Caco-2 (cell line): Measurements from ENCODE around the gene LMBR1L. TPM values are rescaled to one million over a fixed set of nuclear protein-coding genes. Genes with fewer than 3 reads are reported as not detected.
"Not testable (repeated sequence)": the region's sequence is repeated elsewhere in the genome, so short reads cannot be mapped to it uniquely, and the experiment has no call there.

Source experiments
- BruUV-seq: library from RNA; stranded (reverse); fragments of 400-500 nt; replicated peaks from 2 replicates; lab custom pipeline; 2021; lab: Mats Ljungman, UMichigan
- CTCF ChIA-PET: fragments of 300-600 bp; sonication (Branson Sonifier 250); formaldehyde crosslinking; loops from one replicate; lab custom pipeline; 2022; ENCODE audit warnings: antibody characterized with exemption; lab: Charles Lee
- POLR2A ChIA-PET: fragments of 300-600 bp; sonication (Branson Sonifier 250); formaldehyde crosslinking; loops from one replicate; lab custom pipeline; 2022; ENCODE audit warnings: antibody characterized with exemption; lab: Charles Lee
- DNase-seq, 2 experiments: peaks; one replicate each; pipeline versions ENCODE4 v3.0.0 to v3.0.0-alpha.2; 2020 to 2022
- H3K27me3 ChIP-seq: replicated peaks from 2 replicates; pipeline ENCODE4 v1.6.0; 2011; ENCODE audit warnings: low read length; ENCODE audit not compliant: control insufficient read depth, insufficient read depth
- H3K36me3 ChIP-seq: 2 replicates; pipeline ENCODE4 v1.5.1; 2011; ENCODE audit warnings: low read length; ENCODE audit not compliant: control insufficient read depth, insufficient read depth
- H3K4me1 ChIP-seq: fragments of 250-450 bp; sonication (Bioruptor Pico); 2 replicates; pipeline ENCODE4 v1.5.1; 2020; ENCODE audit warnings: mild to moderate bottlenecking
- H3K4me3 ChIP-seq: 2 replicates; pipeline ENCODE4 v1.5.1; 2011; ENCODE audit warnings: low read depth, mild to moderate bottlenecking, control low read depth, low read length
- H3K9me3 ChIP-seq: fragments of 250-450 bp; sonication (Bioruptor Pico); 2 replicates; pipeline ENCODE4 v1.5.1; 2020; ENCODE audit warnings: mild to moderate bottlenecking, moderate library complexity
- H3K27ac Mint-ChIP-seq: one replicate; pipeline ENCODE4 v1.8.0; 2022; ENCODE audit warnings: mixed read lengths; ENCODE audit not compliant: unreplicated experiment
- H3K27me3 Mint-ChIP-seq: one replicate; pipeline ENCODE4 v1.8.0; 2022; ENCODE audit warnings: mixed read lengths; ENCODE audit not compliant: insufficient read depth, unreplicated experiment
- H3K36me3 Mint-ChIP-seq: one replicate; pipeline ENCODE4 v1.8.0; 2022; ENCODE audit warnings: mild to moderate bottlenecking, mixed read lengths; ENCODE audit not compliant: insufficient read depth, unreplicated experiment
- H3K4me1 Mint-ChIP-seq: one replicate; pipeline ENCODE4 v1.8.0; 2022; ENCODE audit warnings: low read depth, mixed read lengths; ENCODE audit not compliant: unreplicated experiment
- H3K4me3 Mint-ChIP-seq: one replicate; pipeline ENCODE4 v1.8.0; 2022; ENCODE audit warnings: mild to moderate bottlenecking, moderate library complexity, mixed read lengths; ENCODE audit not compliant: unreplicated experiment
- H3K9me3 Mint-ChIP-seq: one replicate; pipeline ENCODE4 v1.8.0; 2022; ENCODE audit warnings: mixed read lengths; ENCODE audit not compliant: unreplicated experiment
- CTCF ChIP-seq, 2 experiments: fragments of 200-600 bp in 1 of 2; IDR thresholded peaks; 1 replicate in 1 of 2; 2 replicates in 1 of 2; pipeline versions ENCODE4 v1.5.1 to v1.8.0; 2011 to 2022; ENCODE audit warnings: antibody characterized with exemption in 1 of 2, control low read depth in 1 of 2, inconsistent platforms in 1 of 2, low read depth in 1 of 2, low read length in 1 of 2, mild to moderate bottlenecking in 1 of 2, moderate library complexity in 1 of 2; ENCODE audit not compliant: insufficient read depth in 1 of 2, severe bottlenecking in 1 of 2, unreplicated experiment in 1 of 2
- intact Hi-C: fragments of 100-400 bp; cut with micrococcal nuclease; formaldehyde crosslinking; loops from one replicate; pipeline ENCODE4 v1.10.0; 2022; ENCODE audit not compliant: unreplicated experiment
- total RNA-seq: library from RNA; stranded (reverse); gene quantifications from 2 replicates; pipeline ENCODE4 v1.2.3, GENCODE V29; 2022

Gene LMBR1L
- total RNA-seq, 1 experiment from 2014 or later = 43.1 TPM

DNA sequence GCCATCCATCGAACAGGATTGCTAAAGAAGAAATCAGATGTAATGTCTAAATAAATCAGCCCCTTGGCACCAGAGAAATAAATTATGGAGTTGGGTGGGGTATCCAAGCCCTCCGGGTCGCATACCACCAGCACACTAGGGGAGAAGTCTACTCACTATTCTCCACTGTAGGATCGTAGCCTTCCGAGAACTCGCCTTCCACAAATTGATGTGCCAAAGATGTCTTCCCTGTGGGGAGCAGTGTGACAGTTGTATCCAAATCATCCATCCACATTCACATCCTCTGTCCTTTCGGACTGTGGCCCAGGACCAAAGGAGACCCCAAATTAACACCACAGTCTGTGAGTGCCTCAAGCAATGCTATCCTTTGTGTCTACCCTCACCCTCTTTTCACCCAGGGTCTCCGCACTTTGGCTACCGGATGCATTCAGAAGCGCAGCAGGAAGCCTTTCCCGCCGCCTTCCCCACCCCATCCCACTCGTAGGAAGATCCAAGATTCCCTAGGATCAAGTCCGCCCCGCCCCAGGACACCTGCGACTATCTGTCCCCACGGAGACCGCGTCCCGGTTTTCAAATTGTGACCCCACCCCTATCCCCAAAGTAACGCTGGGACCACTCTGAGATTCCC, 41.7 kb downstream of the LMBR1L start:
- Mint-ChIP-seq H3K9me3 (no peaks in the 10 kb centered on the region), H3K4me3 (peak overlapping the region; percentile 88), H3K36me3 (peaks cover 6% of the 10 kb centered on the region), H3K27me3 (no peaks in the 10 kb centered on the region), H3K27ac (peak overlapping the region; percentile 65), H3K4me1 (peaks cover 7% of the 10 kb centered on the region)
- Histone ChIP-seq H3K4me3 (peak overlapping the region; percentile 78), H3K27me3 (no peaks in the 10 kb centered on the region), H3K9me3 (no peaks in the 10 kb centered on the region), H3K4me1 (peaks cover 7% of the 10 kb centered on the region; the same call in 1 of the 2 replicates), H3K36me3 (no peaks in the 10 kb centered on the region)
- intact Hi-C loops = loop anchor here (1.0 kb wide), 1 partner anchor 61 kb away; no protein-coding TSS in a partner anchor
- ChIA-PET POLR2A (interaction anchor here (0.5 to 1.4 kb wide), 8 partner anchors 17 to 770 kb away, joined by 3 to 20 read pairs (median 6); partner anchors contain the start of genes ARF3, DDX23 and TUBA1B), CTCF (interaction anchor here (1.2 to 1.9 kb wide), 6 partner anchors 9 to 228 kb away, joined by 5 to 33 read pairs (median 8); partner anchors contain the start of gene PRKAG1)
- TF ChIP-seq CTCF (IDR thresholded peaks at IDR 0.05; ENCODE audit: insufficient read depth in 1 of 2, low read depth in 1 of 2, low read length in 1 of 2, severe bottlenecking in 1 of 2, unreplicated experiment in 1 of 2) = no peak
- TSS peak; percentile 50 for BruUV-seq
- DNase-seq = peak in 1 of 2 experiments; percentile 37

DNA sequence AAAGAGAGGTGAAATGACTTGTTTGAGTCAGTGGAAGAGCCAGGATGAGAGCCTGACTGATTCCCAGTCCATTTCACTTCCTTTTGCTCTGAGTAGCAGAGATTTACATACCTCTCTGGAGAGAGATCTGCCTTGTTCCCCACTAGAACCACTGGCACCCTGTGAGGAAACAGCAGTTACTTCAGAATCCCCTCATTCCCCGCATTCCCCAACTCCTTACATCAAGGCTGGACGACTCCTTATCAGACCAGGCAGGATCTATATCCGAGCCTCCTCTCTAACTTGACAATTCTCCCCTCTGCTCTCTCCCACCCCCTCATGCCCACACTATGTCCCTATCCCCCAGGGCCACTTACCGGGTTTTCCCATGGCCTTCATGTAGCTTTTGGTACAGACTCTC, 44.5 kb downstream of the LMBR1L start:
- intact Hi-C loops = no loop called here
- Histone ChIP-seq H3K4me1 (peaks cover 7% of the 10 kb centered on the region; the same call in 1 of the 2 replicates), H3K9me3 (no peaks in the 10 kb centered on the region), H3K4me3 (no peak overlapping the region), H3K36me3 (no peaks in the 10 kb centered on the region), H3K27me3 (no peaks in the 10 kb centered on the region)
- TF ChIP-seq CTCF (IDR thresholded peaks at IDR 0.05; ENCODE audit: insufficient read depth in 1 of 2, low read depth in 1 of 2, low read length in 1 of 2, severe bottlenecking in 1 of 2, unreplicated experiment in 1 of 2) = no peak
- Mint-ChIP-seq H3K36me3 (peaks cover 6% of the 10 kb centered on the region), H3K4me1 (peaks cover 7% of the 10 kb centered on the region), H3K27ac (no peak overlapping the region), H3K4me3 (no peak overlapping the region), H3K27me3 (no peaks in the 10 kb centered on the region), H3K9me3 (no peaks in the 10 kb centered on the region)
- ChIA-PET CTCF (interaction anchor here (1.6 to 3.6 kb wide), 2 partner anchors 22 to 64 kb away, joined by 6 to 36 read pairs; no protein-coding TSS in a partner anchor), POLR2A (no interaction called here)
- BruUV-seq = no TSS peak
- no peak for DNase-seq

GRCh38 chr12:49064767-49065152, 45.9 kb downstream of the LMBR1L start:
- H3K4me3 ChIP-seq = no peak overlapping the region
- H3K36me3 ChIP-seq = no peaks in the 10 kb centered on the region
- Mint-ChIP-seq H3K36me3 (peaks cover 12% of the 10 kb centered on the region), H3K4me3 (no peak overlapping the region), H3K9me3 (no peaks in the 10 kb centered on the region), H3K27ac (no peak overlapping the region), H3K27me3 (no peaks in the 10 kb centered on the region), H3K4me1 (no peaks in the 10 kb centered on the region)
- DNase-seq = no peak
- no peaks in the 10 kb centered on the region for H3K27me3 ChIP-seq
- TF ChIP-seq CTCF (IDR thresholded peaks at IDR 0.05; ENCODE audit: insufficient read depth in 1 of 2, low read depth in 1 of 2, low read length in 1 of 2, severe bottlenecking in 1 of 2, unreplicated experiment in 1 of 2) = no peak
- BruUV-seq = no TSS peak
- ChIA-PET POLR2A (no interaction called here), CTCF (interaction anchor here (0.5 to 3.6 kb wide), 14 partner anchors 23 to 171 kb away, joined by 3 to 36 read pairs (median 5); partner anchors contain the start of genes DHH, LMBR1L and PRKAG1)
- peaks cover 7% of the 10 kb centered on the region; the same call in 1 of the 2 replicates for H3K4me1 ChIP-seq
- intact Hi-C loops = loop anchor here (1.0 kb wide), 4 partner anchors 24 to 170 kb away; partner anchors contain the start of gene DHH
- no peaks in the 10 kb centered on the region for H3K9me3 ChIP-seq

DNA sequence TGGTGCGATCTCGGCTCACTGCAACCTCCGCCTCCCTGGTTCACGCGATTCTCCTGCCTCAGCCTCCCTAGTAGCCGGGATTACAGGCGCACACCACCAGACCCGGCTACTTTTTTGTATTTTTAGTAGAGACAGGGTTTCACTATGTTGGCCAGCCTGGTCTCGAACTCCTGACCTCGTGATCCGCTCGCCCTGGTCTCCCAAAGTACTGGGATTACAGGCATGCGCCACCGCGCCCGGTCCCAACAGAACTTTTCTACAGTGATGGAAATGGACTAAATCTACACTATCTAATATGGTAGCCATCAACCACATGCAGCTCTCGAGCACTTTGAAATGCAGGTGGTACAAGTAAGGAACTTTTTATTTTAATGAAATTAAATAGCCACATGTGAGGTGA, 48.7 kb downstream of the LMBR1L start:
- H3K9me3 ChIP-seq, H3K27me3 ChIP-seq, H3K4me3 ChIP-seq, DNase-seq, H3K36me3 ChIP-seq, BruUV-seq, H3K9me3 Mint-ChIP-seq, intact Hi-C loops, H3K27me3 Mint-ChIP-seq, POLR2A ChIA-PET, H3K27ac Mint-ChIP-seq, H3K4me1 Mint-ChIP-seq: not testable (repeated sequence)
- Mint-ChIP-seq H3K36me3 (peaks cover 11% of the 10 kb centered on the region), H3K4me3 (peak overlapping the region; percentile 83)
- CTCF ChIA-PET = interaction anchor here (0.7 kb wide), 1 partner anchor 33 kb away, joined by 3 read pairs; no protein-coding TSS in a partner anchor
- peaks cover 17% of the 10 kb centered on the region for H3K4me1 ChIP-seq
